B cell (primary cell): ENCODE measurements around the gene DTL. TPM values are rescaled to one million over a fixed set of nuclear protein-coding genes. Genes with fewer than 3 reads are reported as not detected.

Source experiments
- ATAC-seq: fragments of 200-7000 bp; cut with Tn5 transposase; one replicate; pipeline ENCODE4 v1.10.0; 2021; ENCODE audit warnings: low read depth, mild to moderate bottlenecking, moderate number of reproducible peaks, moderate library complexity
- CTCF ChIA-PET: fragments of 350-600 bp; sonication (Branson Sonifier 250); formaldehyde crosslinking; loops from one replicate; lab custom pipeline; 2021; ENCODE audit warnings: antibody characterized with exemption, inconsistent platforms; lab: Charles Lee
- POLR2A ChIA-PET: fragments of 350-600 bp; sonication (Branson Sonifier 250); formaldehyde crosslinking; loops from one replicate; lab custom pipeline; 2021; ENCODE audit warnings: antibody characterized with exemption; lab: Charles Lee
- DNase-seq: peaks from one replicate; pipeline ENCODE4 v3.0.0; 2013
- H2AFZ ChIP-seq: 2 replicates; pipeline ENCODE4 v1.6.1; 2012; ENCODE audit warnings: mild to moderate bottlenecking, low read depth, low read length; ENCODE audit not compliant: insufficient read depth, poor library complexity, severe bottlenecking
- H3K27ac ChIP-seq, 2 donors: 1 replicate in 1 of 2; 2 replicates in 1 of 2; pipeline ENCODE4 v1.5.1; 2012 to 2013; ENCODE audit warnings: low read length in 2 of 2, mild to moderate bottlenecking in 2 of 2, moderate library complexity in 1 of 2
- H3K27me3 ChIP-seq, 4 experiments: fragments of 200-600 bp in 1 of 4; sonication (generic) in 1 of 4; replicated peaks in 1 of 4; 1 replicate in 2 of 4; 2 replicates in 2 of 4; pipeline versions ENCODE4 v1.6.1 to v1.7.0; 2013 to 2016; ENCODE audit warnings: low read length in 3 of 4, mild to moderate bottlenecking in 2 of 4, mixed read lengths in 1 of 4, moderate library complexity in 1 of 4; ENCODE audit not compliant: insufficient read depth in 4 of 4, control insufficient read depth in 3 of 4; ENCODE audit errors: control extremely low read depth in 1 of 4
- H3K36me3 ChIP-seq, 2 experiments: replicated peaks in 1 of 2; 1 replicate in 1 of 2; 2 replicates in 1 of 2; pipeline versions ENCODE4 v1.6.1 to v1.7.1; 2013; ENCODE audit warnings: low read length in 1 of 2; ENCODE audit not compliant: insufficient read depth in 2 of 2, control insufficient read depth in 1 of 2; ENCODE audit errors: control extremely low read depth in 1 of 2, extremely low read depth in 1 of 2
- H3K4me1 ChIP-seq, 2 donors: fragments of 200-600 bp in 1 of 2; sonication (generic) in 1 of 2; 1 replicate in 1 of 2; 2 replicates in 1 of 2; pipeline versions ENCODE4 v1.5.1 to v1.6.1; 2013 to 2017; ENCODE audit warnings: low read length in 2 of 2; ENCODE audit not compliant: control insufficient read depth in 2 of 2, insufficient read depth in 2 of 2
- H3K4me2 ChIP-seq: replicated peaks from 2 replicates; pipeline ENCODE3; 2012; ENCODE audit warnings: mild to moderate bottlenecking, low read depth, low read length; ENCODE audit not compliant: poor library complexity, severe bottlenecking
- H3K4me3 ChIP-seq, 5 experiments: fragments of 200-600 bp in 1 of 5; sonication (generic) in 1 of 5; 1 replicate in 3 of 5; 2 replicates in 2 of 5; pipeline versions ENCODE4 v1.5.1 to v1.7.0; 2011 to 2016; ENCODE audit warnings: low read length in 4 of 5, mild to moderate bottlenecking in 4 of 5, low read depth in 2 of 5, control low read depth in 1 of 5, moderate library complexity in 1 of 5; ENCODE audit not compliant: insufficient read depth in 1 of 5; ENCODE audit errors: control extremely low read depth in 1 of 5, extremely low read depth in 1 of 5
- H3K79me2 ChIP-seq: fragments of 200-600 bp; sonication (generic); one replicate; pipeline ENCODE4 v1.6.0; 2016; ENCODE audit warnings: low read length; ENCODE audit not compliant: control insufficient read depth, insufficient read depth
- H3K9ac ChIP-seq: fragments of 200-600 bp; sonication (generic); 2 replicates; pipeline ENCODE4 v1.6.1; 2017; ENCODE audit warnings: mild to moderate bottlenecking, low read length, moderate library complexity
- H3K9me3 ChIP-seq, 3 donors: one replicate each; pipeline versions ENCODE4 v1.6.1 to v1.7.1; 2013; ENCODE audit warnings: low read length in 2 of 3; ENCODE audit not compliant: control insufficient read depth in 2 of 3, insufficient read depth in 1 of 3; ENCODE audit errors: control extremely low read depth in 1 of 3
- H4K20me1 ChIP-seq: 2 replicates; pipeline ENCODE4 v1.6.0; 2012; ENCODE audit warnings: mild to moderate bottlenecking, low read length; ENCODE audit not compliant: insufficient read depth, control insufficient read depth, poor library complexity, severe bottlenecking
- H3K27ac Mint-ChIP-seq: one replicate; pipeline ENCODE4 v1.8.0; 2021; ENCODE audit warnings: mixed read lengths
- H3K27me3 Mint-ChIP-seq: one replicate; pipeline ENCODE4 v1.8.0; 2021; ENCODE audit warnings: mixed read lengths
- H3K4me1 Mint-ChIP-seq: one replicate; pipeline ENCODE4 v1.8.0; 2021; ENCODE audit warnings: mixed read lengths
- H3K4me3 Mint-ChIP-seq: one replicate; pipeline ENCODE4 v1.8.0; 2021; ENCODE audit warnings: mixed read lengths
- H3K9me3 Mint-ChIP-seq: one replicate; pipeline ENCODE4 v1.8.0; 2022; ENCODE audit warnings: mixed read lengths; ENCODE audit not compliant: insufficient read depth
- EZH2 ChIP-seq: IDR thresholded peaks from 2 replicates; pipeline ENCODE4 v1.6.1; 2012; ENCODE audit warnings: borderline replicate concordance, low read depth, mild to moderate bottlenecking, moderate library complexity, low read length; ENCODE audit not compliant: insufficient read depth, poor library complexity, severe bottlenecking
- WGBS: methylation state at CpG from one replicate; pipeline ENCODE4 v1.1.5; 2013; ENCODE audit warnings: missing lambda C conversion rate; ENCODE audit not compliant: insufficient coverage; 5-methylcytosine and 5-hydroxymethylcytosine counted together
- intact Hi-C: fragments of 100-400 bp; cut with micrococcal nuclease; formaldehyde crosslinking; loops from one replicate; pipeline ENCODE4 v1.10.0; 2022
- polyA plus RNA-seq: library from polyadenylated mRNA; depleted of rRNA; stranded (reverse); fragments of >200 nt; gene quantifications from 2 replicates; pipeline ENCODE4 v1.2.3, GENCODE V29; 2012
- total RNA-seq, 2 donors: library from RNA; stranded (reverse); fragments of 120-200 nt in 1 of 2; gene quantifications; 1 replicate in 1 of 2; 2 replicates in 1 of 2; pipeline versions ENCODE4 v1.2.3 to v1.2.4, GENCODE V29; 2013 to 2022
- TF ChIP-seq, protein P1 (sequence below): fragments of 200-600 bp; IDR thresholded peaks from one replicate; pipeline ENCODE4 v1.8.0; 2022; ENCODE audit warnings: antibody characterized with exemption, mild to moderate bottlenecking

DTL gene
- total and polyA plus RNA-seq, 2 donors (not counting 1 experiment from before 2014, with no cell fraction given) = 0.37 to 0.39 TPM

DNA sequence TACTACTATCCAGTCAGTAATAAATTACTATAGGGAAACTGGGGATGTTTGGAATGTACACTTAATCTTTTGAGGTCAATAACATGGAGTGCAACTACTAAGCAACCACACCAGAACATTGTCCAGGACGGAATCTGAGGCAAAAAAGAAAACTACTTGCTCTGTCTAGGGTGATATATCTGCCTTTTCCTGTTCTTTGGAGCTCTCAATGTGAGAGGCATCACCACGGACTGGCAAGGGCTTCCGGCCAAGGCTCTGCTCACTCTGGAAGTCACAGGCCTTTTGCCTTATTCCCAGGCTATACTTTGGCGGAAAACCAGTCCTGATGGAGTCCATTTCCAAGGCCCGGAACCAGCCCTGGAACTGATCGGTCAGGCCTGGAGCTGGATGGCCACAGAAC lies 94.2 kb downstream of the DTL start:
- H3K4me3 Mint-ChIP-seq = no peak overlapping the region
- no peaks in the 10 kb centered on the region for H3K27me3 Mint-ChIP-seq
- H3K9me3 Mint-ChIP-seq = peaks cover 2% of the 10 kb centered on the region
- no peak overlapping the region for H2AFZ ChIP-seq
- no peaks in the 10 kb centered on the region for H3K27me3 ChIP-seq
- H3K27ac ChIP-seq = no peak overlapping the region
- ChIA-PET CTCF (no interaction called here), POLR2A (no interaction called here)
- no peaks in the 10 kb centered on the region for H3K79me2 ChIP-seq
- H3K4me1 Mint-ChIP-seq = no peaks in the 10 kb centered on the region
- WGBS = 98% methylated on average over 6 of the region's 6 CpGs
- no peak overlapping the region for H3K27ac Mint-ChIP-seq
- no peak overlapping the region for H3K9ac ChIP-seq
- TF ChIP-seq EZH2 = no peak
- TF ChIP-seq, protein P1, sequence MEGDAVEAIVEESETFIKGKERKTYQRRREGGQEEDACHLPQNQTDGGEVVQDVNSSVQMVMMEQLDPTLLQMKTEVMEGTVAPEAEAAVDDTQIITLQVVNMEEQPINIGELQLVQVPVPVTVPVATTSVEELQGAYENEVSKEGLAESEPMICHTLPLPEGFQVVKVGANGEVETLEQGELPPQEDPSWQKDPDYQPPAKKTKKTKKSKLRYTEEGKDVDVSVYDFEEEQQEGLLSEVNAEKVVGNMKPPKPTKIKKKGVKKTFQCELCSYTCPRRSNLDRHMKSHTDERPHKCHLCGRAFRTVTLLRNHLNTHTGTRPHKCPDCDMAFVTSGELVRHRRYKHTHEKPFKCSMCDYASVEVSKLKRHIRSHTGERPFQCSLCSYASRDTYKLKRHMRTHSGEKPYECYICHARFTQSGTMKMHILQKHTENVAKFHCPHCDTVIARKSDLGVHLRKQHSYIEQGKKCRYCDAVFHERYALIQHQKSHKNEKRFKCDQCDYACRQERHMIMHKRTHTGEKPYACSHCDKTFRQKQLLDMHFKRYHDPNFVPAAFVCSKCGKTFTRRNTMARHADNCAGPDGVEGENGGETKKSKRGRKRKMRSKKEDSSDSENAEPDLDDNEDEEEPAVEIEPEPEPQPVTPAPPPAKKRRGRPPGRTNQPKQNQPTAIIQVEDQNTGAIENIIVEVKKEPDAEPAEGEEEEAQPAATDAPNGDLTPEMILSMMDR = no peak
- no peak overlapping the region for H3K4me3 ChIP-seq
- H4K20me1 ChIP-seq = no peaks in the 10 kb centered on the region
- intact Hi-C loops = no loop called here
- DNase-seq (no peak), ATAC-seq (no peak)
- H3K4me1 ChIP-seq = peaks cover 0 to 4% of the 10 kb centered on the region in 2 donors
- no peaks in the 10 kb centered on the region for H3K9me3 ChIP-seq
- no peaks in the 10 kb centered on the region for H3K36me3 ChIP-seq
- no peak overlapping the region for H3K4me2 ChIP-seq

DNA sequence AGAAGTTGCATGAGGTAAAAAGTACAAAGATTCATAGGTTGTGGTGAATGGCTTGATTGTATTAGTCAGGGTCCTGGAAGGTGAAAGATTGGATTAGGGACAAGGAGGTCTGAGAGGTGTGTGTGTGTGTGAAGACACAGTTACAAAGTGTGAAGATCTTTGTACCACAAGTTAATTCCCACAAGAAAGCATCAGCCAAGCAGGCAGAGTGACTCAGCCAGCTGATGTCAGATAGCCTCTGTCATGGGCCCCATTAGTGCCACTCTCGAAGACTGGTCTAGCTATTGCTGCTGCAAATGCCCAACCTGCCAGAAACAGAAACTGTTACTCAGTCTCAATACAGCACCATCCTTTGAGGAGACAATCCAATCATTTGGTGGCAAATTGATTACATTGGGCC lies 96.5 kb downstream of the DTL start:
- no peaks in the 10 kb centered on the region for H3K9me3 ChIP-seq
- Mint-ChIP-seq H3K27ac (no peak overlapping the region), H3K4me1 (no peaks in the 10 kb centered on the region), H3K9me3 (peaks cover 2% of the 10 kb centered on the region), H3K4me3 (no peak overlapping the region), H3K27me3 (no peaks in the 10 kb centered on the region)
- ChIA-PET POLR2A (no interaction called here), CTCF (interaction anchor here (0.6 kb wide), 1 partner anchor 323 kb away, joined by 3 read pairs; no protein-coding TSS in a partner anchor)
- no peak overlapping the region for H3K4me3 ChIP-seq
- intact Hi-C loops = no loop called here
- no peaks in the 10 kb centered on the region for H3K79me2 ChIP-seq
- no peak for ATAC-seq
- WGBS = no CpG with 5 or more reads among the region's 1 CpG
- no peak overlapping the region for H3K9ac ChIP-seq
- no peaks in the 10 kb centered on the region for H3K36me3 ChIP-seq
- no peak overlapping the region for H3K4me2 ChIP-seq
- H3K4me1 ChIP-seq = no peaks in the 10 kb centered on the region
- no peak for TF ChIP-seq EZH2
- TF ChIP-seq, protein P1 = no peak
- DNase-seq = no peak
- H3K27me3 ChIP-seq = no peaks in the 10 kb centered on the region
- H4K20me1 ChIP-seq = no peaks in the 10 kb centered on the region
- H2AFZ ChIP-seq = no peak overlapping the region
- H3K27ac ChIP-seq = no peak overlapping the region
